ENCODE data around the gene LRIF1. TPM values are rescaled to one million over a fixed set of nuclear protein-coding genes. Genes with fewer than 3 reads are reported as not detected.
"Not testable (repeated sequence)": the region's sequence is repeated elsewhere in the genome, so short reads cannot be mapped to it uniquely, and the experiment has no call there.

LRIF1 gene
- 1 to 10 TPM; 3.0 TPM for total RNA-seq

DNA sequence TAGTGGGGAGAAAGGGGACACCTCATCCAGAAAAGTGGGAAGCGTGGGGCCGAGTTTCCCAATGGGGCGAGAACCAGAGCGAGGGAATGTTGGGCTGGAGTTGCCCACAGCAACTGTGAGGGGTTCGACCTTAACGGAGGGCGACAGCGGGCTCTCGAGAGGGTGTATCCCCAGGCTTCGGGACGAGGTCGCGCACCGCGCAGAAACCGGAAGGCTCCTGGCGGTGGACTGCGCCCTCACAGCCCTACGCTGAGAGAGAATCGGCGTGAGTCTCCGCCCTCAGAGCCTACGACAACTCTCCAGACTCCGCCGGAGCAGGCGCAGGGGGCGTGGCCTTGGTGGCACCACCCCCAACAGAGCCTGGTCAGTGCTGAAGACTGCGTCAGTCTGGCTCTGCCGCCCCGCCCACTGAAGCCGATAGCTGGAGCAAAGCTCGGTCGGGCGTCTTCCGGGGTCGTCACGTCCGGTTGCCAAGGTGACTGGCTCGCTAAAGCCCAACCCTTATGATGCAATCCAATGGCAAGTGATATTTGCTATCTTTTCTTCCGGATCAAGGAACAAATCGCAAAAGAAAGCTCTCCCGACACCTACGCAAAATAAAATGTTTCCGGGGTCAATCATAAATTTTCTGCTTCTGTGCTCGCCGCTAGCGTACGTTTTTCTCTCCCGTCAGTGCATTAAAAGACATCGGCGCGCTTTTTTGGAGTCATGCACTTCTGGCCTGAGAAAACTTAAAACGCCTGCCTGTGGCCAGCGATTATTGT, at the start of gene LRIF1:
TSS of gene LRIF1 (minus strand) at position 232 of the 764 bp plus-strand sequence. CDS start 234 bp downstream, outside the sequence.
- ATAC-seq (ENCODE audit: insufficient number of reproducible peaks, low FRiP score, low read depth) (peak; percentile 98), DNase-seq (ENCODE audit: low spot score) (peak; percentile 93)
- Histone ChIP-seq H3K27me3 (replicated peaks; ENCODE audit: insufficient read depth) (no peaks in the 10 kb centered on the region), H3K36me3 (no peaks in the 10 kb centered on the region), H3K4me3 (peak within 1 kb of the TSS; percentile 92), H3K27ac (peak within 1 kb of the TSS; percentile 92 to 94), H3K9me3 (peaks cover 17% of the 10 kb centered on the region), H3K4me1 (ENCODE audit: control insufficient read depth in 1 of 2, low read depth in 2 of 2) (peaks cover 0 to 3% of the 10 kb centered on the region in 2 donors)
- peak; percentile 48 for TF ChIP-seq CTCF (IDR thresholded peaks at IDR 0.05)

DNA sequence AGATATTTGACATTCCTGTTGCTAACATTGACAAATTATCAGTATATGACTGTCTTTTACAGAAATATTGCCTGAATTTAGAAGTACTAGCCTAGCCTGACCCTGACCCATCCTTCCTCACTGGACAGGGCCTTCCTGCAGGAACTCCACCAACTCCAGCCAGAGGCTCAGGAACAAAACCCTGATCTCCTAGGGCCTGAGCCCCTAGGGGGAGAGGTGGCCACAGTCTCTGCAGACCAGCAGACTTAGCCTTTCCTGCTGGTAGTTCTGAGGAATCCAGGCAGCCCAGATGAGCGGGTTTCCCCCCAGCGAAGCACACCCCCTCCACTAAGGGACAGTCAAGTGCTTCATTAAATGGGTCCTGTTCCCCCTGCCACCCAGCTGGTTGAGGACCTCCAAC, 44.3 kb upstream of the LRIF1 start:
- Histone ChIP-seq H3K9me3 (no peaks in the 10 kb centered on the region), H3K27me3 (replicated peaks; ENCODE audit: insufficient read depth) (no peaks in the 10 kb centered on the region), H3K4me1 (ENCODE audit: control insufficient read depth in 1 of 2, low read depth in 2 of 2) (no peaks in the 10 kb centered on the region), H3K4me3 (no peak overlapping the region), H3K27ac (no peak overlapping the region), H3K36me3 (no peaks in the 10 kb centered on the region)
- ATAC-seq (ENCODE audit: insufficient number of reproducible peaks, low FRiP score, low read depth) (no peak), DNase-seq (ENCODE audit: low spot score) (no peak)
- TF ChIP-seq CTCF (IDR thresholded peaks at IDR 0.05) = no peak

GRCh38 chr1:111006556-111006955, 42.8 kb upstream of the LRIF1 start:
- no peak for TF ChIP-seq CTCF (IDR thresholded peaks at IDR 0.05)
- DNase-seq (ENCODE audit: low spot score) (no peak), ATAC-seq (ENCODE audit: insufficient number of reproducible peaks, low FRiP score, low read depth) (no peak)
- no peaks in the 10 kb centered on the region for H3K9me3 ChIP-seq
- H3K36me3 ChIP-seq = no peaks in the 10 kb centered on the region
- no peaks in the 10 kb centered on the region for H3K27me3 ChIP-seq (replicated peaks; ENCODE audit: insufficient read depth)
- no peak overlapping the region for H3K27ac ChIP-seq
- H3K4me1 ChIP-seq (ENCODE audit: control insufficient read depth in 1 of 2, low read depth in 2 of 2) = no peaks in the 10 kb centered on the region
- no peak overlapping the region for H3K4me3 ChIP-seq

DNA sequence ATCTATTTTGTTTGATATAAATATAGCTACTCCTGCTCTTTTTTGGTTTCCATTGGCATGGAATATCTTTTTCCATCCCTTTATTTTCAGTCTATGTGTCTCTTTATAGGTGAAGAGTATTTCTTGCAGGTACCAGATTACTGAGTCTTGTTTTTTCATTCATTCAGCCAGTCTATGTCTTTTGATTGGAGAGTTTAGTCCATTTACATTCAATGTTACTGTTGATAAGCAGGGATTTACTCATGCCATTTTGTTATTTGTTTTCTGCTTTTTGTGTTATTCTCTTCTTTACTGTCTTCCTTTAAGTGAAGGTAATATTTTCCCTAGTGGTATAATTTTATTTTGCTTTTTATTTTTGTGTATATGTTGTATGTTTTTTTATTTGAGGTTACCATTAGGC, 35.9 kb upstream of the LRIF1 start:
- not testable (repeated sequence) for H3K27ac ChIP-seq; H3K4me1 ChIP-seq (ENCODE audit: control insufficient read depth in 1 of 2, low read depth in 2 of 2); H3K4me3 ChIP-seq; DNase-seq (ENCODE audit: low spot score); H3K36me3 ChIP-seq; ATAC-seq (ENCODE audit: insufficient number of reproducible peaks, low FRiP score, low read depth); H3K27me3 ChIP-seq (replicated peaks; ENCODE audit: insufficient read depth); H3K9me3 ChIP-seq

GRCh38 chr1:110992329-110992728, 28.6 kb upstream of the LRIF1 start:
- H3K36me3 ChIP-seq; H3K4me3 ChIP-seq; DNase-seq (ENCODE audit: low spot score); H3K27ac ChIP-seq; H3K9me3 ChIP-seq; ATAC-seq (ENCODE audit: insufficient number of reproducible peaks, low FRiP score, low read depth); H3K4me1 ChIP-seq (ENCODE audit: control insufficient read depth in 1 of 2, low read depth in 2 of 2); H3K27me3 ChIP-seq (replicated peaks; ENCODE audit: insufficient read depth): not testable (repeated sequence)

- ATAC-seq (ENCODE audit: insufficient number of reproducible peaks, low FRiP score, low read depth); H3K27me3 ChIP-seq (replicated peaks; ENCODE audit: insufficient read depth); H3K9me3 ChIP-seq; H3K4me3 ChIP-seq; H3K27ac ChIP-seq; H3K36me3 ChIP-seq; DNase-seq (ENCODE audit: low spot score); H3K4me1 ChIP-seq (ENCODE audit: control insufficient read depth in 1 of 2, low read depth in 2 of 2): not testable (repeated sequence)
These were observed 27.6 kb upstream of the LRIF1 start for GRCh38 chr1:110991295-110991694.
